ENCODE measurements around the gene APOM.

The APOM gene

GRCh38 chr6:31631681-31632278 lies 23.9 kb upstream of the APOM start:
- no peak for DNase-seq

GRCh38 chr6:31632279-31632946 lies 23.3 kb upstream of the APOM start:
- no peak for DNase-seq

- no peak for DNase-seq
Observed at GRCh38 chr6:31633447-31633846, 22.2 kb upstream of the APOM start.

- no peak for DNase-seq
Observed at GRCh38 chr6:31634131-31634530, 21.6 kb upstream of the APOM start.

GRCh38 chr6:31634969-31635575 lies 20.6 kb upstream of the APOM start:
- DNase-seq: no peak

DNA sequence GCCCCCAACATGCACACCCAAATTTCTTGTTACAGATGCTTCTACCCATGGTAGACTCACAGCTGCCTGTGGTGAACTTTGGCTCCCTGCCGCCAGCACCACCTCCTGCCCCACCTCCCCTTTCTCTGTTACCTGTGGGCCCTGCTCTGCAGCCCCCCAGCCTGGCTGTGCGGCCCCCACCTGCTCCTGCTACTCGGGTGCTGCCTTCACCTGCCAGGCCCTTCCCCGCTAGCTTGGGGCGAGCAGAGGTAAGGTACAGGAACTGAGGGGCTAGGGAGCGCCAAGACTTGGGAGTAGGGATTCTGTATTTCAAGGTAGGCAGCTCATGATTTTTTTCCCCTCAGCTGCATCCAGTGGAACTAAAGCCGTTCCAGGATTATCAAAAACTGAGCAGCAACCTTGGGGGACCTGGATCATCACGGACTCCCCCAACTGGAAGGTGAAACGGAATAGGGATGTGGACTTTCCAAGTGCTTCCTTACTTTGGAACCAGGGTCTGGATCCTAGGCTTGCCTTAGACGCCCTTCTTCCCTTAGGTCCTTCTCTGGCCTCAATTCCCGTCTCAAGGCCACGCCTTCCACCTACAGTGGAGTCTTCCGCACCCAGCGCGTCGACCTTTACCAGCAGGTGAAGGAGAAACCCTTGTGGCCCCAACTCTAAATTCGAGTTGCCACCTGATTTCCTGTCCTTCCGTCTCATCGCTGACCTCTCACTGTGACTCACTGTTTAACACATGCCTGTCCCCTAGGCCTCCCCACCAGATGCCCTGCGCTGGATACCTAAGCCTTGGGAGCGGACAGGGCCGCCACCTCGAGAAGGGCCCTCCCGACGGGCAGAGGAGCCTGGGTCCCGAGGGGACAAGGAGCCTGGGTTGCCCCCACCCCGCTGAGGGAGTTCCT lies 18.7 kb upstream of the APOM start:
- DNase-seq: no peak

- no peak for DNase-seq
Observed at GRCh38 chr6:31639043-31639442, 16.7 kb upstream of the APOM start.

DNA sequence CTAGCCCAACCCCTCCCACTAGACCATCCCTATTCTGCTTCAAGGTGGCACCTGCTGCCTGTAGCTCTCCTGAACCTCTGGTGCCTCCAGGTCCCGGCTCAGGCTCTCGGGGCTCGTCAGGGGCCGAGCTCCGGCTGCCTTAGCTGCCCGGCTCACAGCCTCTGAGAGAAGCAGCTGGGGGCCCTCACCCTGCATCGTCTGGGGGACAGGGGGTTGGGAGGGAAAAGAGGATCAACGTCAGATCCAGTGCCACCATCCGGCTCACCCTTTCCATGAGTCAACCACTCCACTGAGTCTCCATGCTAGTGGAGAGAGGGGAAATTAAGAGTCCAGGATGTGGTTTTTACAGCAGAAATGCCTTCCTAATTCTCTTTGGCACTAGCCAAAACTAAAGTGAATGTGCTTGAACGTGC lies 16.2 kb upstream of the APOM start:
- no peak for DNase-seq

GRCh38 chr6:31640612-31641011 lies 15.1 kb upstream of the APOM start:
- DNase-seq: no peak

- no peak for DNase-seq
Observed at GRCh38 chr6:31641370-31641769, 14.3 kb upstream of the APOM start.

DNA sequence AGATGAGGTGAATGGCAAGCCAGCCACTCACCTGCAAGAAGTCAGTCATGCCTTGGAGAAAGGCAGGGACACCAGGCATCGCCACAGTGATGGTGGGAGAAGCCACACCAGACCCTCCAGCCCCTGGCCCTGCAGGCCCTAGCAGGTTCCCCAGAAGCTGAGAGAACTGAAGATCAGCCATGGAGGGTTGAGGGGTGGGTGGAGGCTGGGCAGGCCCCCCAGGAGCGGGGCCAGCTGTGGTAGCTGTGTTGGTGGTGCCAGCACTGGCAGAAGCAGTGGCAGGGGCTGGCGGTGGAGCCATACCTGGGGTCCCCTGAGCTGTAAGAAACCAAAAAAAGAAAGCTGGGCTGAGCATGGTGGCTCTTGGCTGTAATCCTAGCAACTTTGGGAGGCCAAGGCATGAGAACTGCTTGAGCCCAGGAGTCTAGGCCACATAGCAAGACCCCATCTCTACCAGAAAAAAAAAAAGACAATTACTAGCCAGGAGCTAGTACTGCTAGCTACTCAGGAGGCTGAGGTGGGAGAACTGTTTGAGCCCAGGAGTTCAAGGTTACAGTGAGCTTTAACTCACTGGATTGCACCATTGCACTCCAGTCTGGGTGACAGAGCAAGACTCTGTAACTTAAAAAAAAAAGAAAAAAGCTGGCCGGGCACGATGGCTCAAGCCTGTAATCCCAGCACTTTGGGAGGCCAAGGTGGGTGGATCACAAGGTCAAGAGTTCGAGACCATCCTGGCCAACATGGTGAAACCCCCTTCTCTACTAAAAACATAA lies 12.7 kb upstream of the APOM start:
- DNase-seq: no peak

GRCh38 chr6:31643818-31644454 lies 11.8 kb upstream of the APOM start:
- DNase-seq: no peak

DNA sequence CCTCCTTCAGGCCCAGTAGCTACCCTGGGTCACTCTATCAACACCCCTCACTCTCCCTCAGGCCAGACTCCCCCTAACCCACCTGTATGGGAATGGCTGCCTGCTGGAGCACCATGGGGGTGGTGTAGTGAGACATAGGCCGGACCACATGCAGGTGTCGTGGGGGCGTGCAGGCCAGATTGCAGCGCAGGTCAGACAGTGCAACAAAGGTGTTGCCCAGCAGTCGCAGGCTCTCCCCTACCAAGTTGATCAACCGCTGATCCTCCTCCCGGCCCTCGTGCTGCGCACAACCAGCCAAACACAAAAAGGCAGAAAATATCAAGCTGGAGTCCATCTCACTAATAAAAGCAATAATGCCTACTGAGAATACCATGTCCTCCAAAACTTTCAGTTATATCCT lies 10.4 kb upstream of the APOM start:
- DNase-seq: no peak

GRCh38 chr6:31651602-31652191 lies 4.0 kb upstream of the APOM start:
- DNase-seq: peak; percentile 70

DNA sequence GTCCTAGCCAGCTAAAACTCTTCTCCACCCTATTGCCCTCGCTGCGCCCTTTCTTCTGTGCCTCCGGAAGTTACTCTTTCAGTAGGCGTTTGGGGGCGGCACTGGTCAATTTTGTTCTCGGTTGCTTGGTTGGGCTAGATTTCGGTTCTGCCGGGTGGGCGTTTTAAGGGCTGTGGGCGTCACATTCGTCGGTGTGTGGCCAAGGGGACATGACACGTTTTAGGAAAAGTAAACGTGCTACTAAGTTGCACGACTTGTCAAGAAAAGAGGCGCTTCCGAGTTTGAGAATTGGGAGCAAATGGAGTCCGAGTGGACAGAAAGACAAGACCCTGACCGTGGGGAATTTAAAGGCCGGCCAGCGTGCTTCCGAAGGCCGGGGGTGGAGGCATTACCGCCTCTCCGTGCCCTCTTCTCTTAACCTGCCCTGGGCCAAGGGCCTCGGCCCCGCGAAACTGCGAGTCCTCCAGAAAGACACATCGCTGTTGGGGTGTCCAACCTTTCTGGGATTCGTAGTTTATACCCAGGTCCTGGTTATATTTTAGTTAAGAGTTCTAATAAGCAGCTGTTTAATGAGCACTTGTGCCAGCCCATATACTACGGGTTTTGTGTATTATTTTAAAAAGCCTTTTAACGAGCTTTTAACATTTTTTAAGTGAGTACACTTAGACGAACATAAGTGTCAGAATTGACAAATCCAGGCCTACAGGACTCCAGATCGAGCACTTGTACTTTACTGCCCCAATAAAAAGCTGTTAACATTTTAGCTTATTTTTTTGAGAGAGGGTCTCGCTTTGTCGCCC lies 2.6 kb upstream of the APOM start:
- peak; percentile 93 for DNase-seq

DNA sequence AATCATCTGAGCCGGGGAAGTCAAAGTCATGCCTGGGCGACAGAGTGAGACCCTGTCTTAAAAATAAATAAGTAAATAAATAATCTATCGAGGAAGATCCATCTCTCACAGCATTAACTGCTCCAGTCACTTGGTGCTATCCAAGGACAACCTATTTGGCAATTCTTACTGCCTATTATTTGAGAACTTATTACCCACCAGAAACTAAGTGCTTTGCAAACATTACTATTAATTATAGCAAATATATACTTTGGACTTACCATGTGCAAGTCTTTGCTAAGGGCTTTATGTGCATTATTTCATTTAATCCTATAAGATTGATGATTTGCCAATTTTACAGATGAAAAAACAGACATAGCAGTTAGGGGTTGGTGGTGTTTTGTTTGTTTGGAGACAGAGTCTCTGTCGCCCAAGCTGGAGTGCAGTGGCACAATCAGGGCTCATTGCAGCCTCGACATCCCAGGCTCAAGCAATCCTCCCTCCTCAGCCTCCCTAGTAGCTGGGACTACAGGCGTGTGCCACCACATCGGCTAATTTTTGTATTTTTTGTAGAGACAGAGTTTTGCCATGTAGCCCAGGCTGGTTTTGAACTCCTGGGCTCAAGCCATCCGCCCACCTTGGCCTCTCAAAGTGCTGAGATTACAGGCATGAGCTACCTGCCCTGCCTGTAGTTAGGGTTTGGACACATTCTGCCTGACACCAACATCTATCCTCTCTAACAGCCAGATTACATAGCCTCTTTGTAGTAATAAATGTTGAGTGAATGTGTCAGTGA lies 933 bp upstream of the APOM start:
- DNase-seq: no peak

DNA sequence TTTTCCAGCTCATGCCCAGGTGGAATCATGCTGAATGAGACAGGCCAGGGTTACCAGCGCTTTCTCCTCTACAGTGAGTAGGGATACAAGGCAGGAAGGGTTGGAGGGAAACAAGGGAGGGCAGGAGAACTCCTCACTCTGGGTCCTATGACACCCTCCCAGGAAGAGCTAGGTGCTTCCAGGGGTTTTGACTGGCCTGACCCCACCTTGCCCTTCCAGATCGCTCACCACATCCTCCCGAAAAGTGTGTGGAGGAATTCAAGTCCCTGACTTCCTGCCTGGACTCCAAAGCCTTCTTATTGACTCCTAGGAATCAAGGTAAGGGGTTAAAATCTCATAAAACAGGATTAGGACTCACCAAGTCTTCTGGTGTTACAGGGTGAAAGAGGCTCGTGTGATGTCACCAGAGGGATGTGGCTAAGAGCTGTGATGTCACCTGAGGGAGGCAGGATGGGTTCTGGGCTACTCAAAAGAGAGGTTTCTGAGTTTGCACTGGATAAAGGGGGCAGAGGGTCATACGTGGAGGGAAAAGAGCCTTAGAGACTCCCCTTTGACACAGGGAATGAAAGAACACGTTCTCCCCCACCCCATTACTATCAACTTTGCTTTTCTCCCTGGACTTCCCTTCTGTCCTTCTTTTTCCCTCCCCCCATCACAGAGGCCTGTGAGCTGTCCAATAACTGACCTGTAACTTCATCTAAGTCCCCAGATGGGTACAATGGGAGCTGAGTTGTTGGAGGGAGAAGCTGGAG lies 1.9 kb downstream of the APOM start:
- DNase-seq: no peak

- no peak for DNase-seq
Observed at GRCh38 chr6:31658158-31658688, 2.5 kb downstream of the APOM start.
